Urinary bladder (tissue), 4 donors: ENCODE data around the gene MMS19. TPM values are rescaled to one million over a fixed set of nuclear protein-coding genes. Genes with fewer than 3 reads are reported as not detected.

Source experiments
- DNase-seq: peaks from one replicate; pipeline ENCODE4 v3.0.0-alpha.2; 2015; ENCODE audit errors: extremely low spot score
- H3K27ac ChIP-seq: one replicate; pipeline ENCODE4 v1.5.1; 2013; ENCODE audit warnings: low read depth, mild to moderate bottlenecking, moderate library complexity
- H3K36me3 ChIP-seq: one replicate; pipeline ENCODE4 v1.6.1; 2013; ENCODE audit warnings: mild to moderate bottlenecking, moderate library complexity; ENCODE audit not compliant: insufficient read depth
- H3K4me1 ChIP-seq: one replicate; pipeline ENCODE4 v1.6.1; 2013; ENCODE audit warnings: mild to moderate bottlenecking, moderate library complexity; ENCODE audit not compliant: insufficient read depth
- H3K4me3 ChIP-seq: one replicate; pipeline ENCODE4 v1.5.1; 2013; ENCODE audit warnings: low read depth, low read length
- WGBS: extraction: QIAGEN DNeasy Blood & Tissue Kit; methylation state at CpG from one replicate; pipeline ENCODE4 v1.1.7; 2013; 5-methylcytosine and 5-hydroxymethylcytosine counted together
- polyA plus RNA-seq: library from polyadenylated mRNA; stranded (reverse); fragments of 200-250 nt; gene quantifications from one replicate; pipeline ENCODE4 v1.2.3, GENCODE V29; 2013
- total RNA-seq: library from RNA; depleted of rRNA; stranded (reverse); fragments of >200 nt; gene quantifications from one replicate; pipeline ENCODE4 v1.2.3, GENCODE V29; 2014
- donor health status: healthy with polysubstance abuse.
- donor health status: healthy.

The MMS19 gene, protein sequence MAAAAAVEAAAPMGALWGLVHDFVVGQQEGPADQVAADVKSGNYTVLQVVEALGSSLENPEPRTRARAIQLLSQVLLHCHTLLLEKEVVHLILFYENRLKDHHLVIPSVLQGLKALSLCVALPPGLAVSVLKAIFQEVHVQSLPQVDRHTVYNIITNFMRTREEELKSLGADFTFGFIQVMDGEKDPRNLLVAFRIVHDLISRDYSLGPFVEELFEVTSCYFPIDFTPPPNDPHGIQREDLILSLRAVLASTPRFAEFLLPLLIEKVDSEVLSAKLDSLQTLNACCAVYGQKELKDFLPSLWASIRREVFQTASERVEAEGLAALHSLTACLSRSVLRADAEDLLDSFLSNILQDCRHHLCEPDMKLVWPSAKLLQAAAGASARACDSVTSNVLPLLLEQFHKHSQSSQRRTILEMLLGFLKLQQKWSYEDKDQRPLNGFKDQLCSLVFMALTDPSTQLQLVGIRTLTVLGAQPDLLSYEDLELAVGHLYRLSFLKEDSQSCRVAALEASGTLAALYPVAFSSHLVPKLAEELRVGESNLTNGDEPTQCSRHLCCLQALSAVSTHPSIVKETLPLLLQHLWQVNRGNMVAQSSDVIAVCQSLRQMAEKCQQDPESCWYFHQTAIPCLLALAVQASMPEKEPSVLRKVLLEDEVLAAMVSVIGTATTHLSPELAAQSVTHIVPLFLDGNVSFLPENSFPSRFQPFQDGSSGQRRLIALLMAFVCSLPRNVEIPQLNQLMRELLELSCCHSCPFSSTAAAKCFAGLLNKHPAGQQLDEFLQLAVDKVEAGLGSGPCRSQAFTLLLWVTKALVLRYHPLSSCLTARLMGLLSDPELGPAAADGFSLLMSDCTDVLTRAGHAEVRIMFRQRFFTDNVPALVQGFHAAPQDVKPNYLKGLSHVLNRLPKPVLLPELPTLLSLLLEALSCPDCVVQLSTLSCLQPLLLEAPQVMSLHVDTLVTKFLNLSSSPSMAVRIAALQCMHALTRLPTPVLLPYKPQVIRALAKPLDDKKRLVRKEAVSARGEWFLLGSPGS
- total RNA-seq (49.0 TPM), polyA plus RNA-seq (43.7 TPM)

GRCh38 chr10:97498076-97498840 is at the start of gene MMS19:
TSS of gene MMS19 (minus strand) at chr10:97498422. CDS start at chr10:97498384, 38 bp downstream.
- Histone ChIP-seq H3K36me3 (no peaks in the 10 kb centered on the region), H3K4me3 (peak within 1 kb of the TSS; percentile 83), H3K4me1 (no peaks in the 10 kb centered on the region), H3K27ac (peak within 1 kb of the TSS; percentile 93)
- under 1% methylated on average over 73 of the region's 73 CpGs for WGBS
- DNase-seq = peak; percentile 92

GRCh38 chr10:97547962-97548361 is 49.7 kb upstream of the MMS19 start:
- no peak for DNase-seq
- 74% methylated on average over 4 of the region's 4 CpGs for WGBS
- Histone ChIP-seq H3K27ac (no peak overlapping the region), H3K4me1 (no peaks in the 10 kb centered on the region), H3K4me3 (no peak overlapping the region), H3K36me3 (no peaks in the 10 kb centered on the region)

- Histone ChIP-seq H3K36me3 (no peaks in the 10 kb centered on the region), H3K27ac (no peak overlapping the region), H3K4me3 (no peak overlapping the region), H3K4me1 (no peaks in the 10 kb centered on the region)
- 81% methylated on average over 4 of the region's 4 CpGs for WGBS
- no peak for DNase-seq
Observed at GRCh38 chr10:97547271-97547600, 49.0 kb upstream of the MMS19 start.

DNA sequence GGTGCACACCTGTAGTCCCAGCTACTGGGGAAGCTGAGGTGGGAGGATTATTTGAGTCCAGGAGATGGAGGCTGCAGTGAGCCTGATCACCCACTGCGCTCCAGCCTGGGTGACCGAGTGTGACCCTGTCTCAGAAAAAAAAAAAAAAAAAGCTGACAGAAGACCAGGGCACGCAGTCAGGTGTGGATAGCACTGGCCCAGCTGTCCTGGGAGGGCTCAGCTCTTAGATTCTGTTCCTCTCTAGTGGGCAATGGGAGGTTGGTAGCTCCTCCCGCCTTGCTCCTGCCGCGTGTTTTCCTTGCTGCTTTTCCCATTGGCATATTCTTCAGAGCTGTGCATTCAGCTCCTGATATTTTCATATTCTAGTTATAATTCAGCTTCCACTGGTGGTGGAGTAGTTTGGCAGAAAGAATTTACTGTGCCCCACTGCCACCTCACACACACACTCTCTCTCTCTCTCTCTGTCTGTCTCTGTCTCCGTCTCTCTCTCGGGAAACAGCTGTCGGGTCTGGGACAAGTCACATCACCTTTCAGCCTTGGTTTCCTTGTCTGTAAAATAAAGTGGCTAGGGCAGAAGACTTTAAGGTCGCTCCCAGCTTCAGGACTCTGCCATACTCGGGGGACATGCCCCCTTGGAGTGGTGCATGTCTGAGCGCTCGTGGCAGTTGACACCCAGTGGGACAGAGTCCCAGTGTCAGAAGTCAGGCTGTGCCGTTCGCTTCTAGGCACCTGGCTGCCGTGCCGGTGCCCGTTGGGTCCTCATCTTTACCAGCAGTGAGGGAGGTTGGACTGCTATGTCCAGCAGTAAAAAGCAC is 48.4 kb upstream of the MMS19 start:
- no peaks in the 10 kb centered on the region for H3K36me3 ChIP-seq
- H3K4me1 ChIP-seq = no peaks in the 10 kb centered on the region
- no peak for DNase-seq
- H3K4me3 ChIP-seq = no peak overlapping the region
- WGBS = 91% methylated on average over 18 of the region's 18 CpGs
- H3K27ac ChIP-seq = no peak overlapping the region

GRCh38 chr10:97543025-97543546 is 44.9 kb upstream of the MMS19 start:
- Histone ChIP-seq H3K4me3 (no peak overlapping the region), H3K27ac (peak overlapping the region; percentile 54), H3K4me1 (no peaks in the 10 kb centered on the region), H3K36me3 (no peaks in the 10 kb centered on the region)
- 45% methylated on average over 10 of the region's 10 CpGs for WGBS
- no peak for DNase-seq

DNA sequence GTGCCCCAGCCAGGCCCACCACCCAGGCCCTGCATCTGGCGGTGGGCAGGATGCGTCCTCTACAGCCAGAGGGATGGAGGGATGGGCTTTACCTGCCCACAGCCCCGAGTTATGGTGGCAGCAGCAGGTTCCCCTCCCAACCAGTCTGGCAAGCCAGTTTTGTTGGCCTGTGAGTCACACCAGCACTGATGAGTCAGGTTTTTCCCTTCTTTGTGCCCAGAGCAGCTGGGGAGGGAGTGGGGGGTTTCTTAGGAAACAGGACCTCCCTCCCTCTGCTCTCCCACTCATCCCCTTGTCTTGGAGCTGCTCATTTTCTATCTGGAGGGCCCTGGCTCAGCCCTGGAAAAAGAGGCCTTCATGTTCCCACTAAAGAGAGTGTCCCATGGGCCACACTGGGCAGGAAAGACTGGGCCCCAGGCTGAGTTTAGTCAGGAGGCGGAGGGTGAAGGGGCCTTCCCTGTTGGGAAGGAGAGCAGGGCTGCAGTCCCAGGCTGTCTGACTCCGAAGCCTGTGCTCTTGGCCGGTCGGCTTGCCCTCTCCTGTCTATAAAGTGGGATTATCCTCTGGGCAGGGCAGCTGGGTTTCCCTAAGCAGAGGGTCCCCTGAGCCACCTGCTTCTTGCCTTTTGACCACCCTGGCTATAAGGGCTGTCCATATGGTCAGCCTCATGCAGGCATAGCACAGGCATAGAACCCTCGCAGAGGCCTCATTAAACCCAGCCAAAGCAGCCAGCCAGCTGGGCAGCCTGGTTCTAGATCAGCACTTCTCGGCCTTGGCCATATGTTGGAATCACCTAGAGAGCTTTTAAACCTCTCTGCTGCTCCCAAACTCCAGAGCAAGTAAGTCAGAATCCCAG is 44.2 kb upstream of the MMS19 start:
- no peak overlapping the region for H3K4me3 ChIP-seq
- H3K4me1 ChIP-seq = no peaks in the 10 kb centered on the region
- no peaks in the 10 kb centered on the region for H3K36me3 ChIP-seq
- WGBS = 44% methylated on average over 9 of the region's 9 CpGs
- peak; percentile 57 for DNase-seq
- H3K27ac ChIP-seq = peak overlapping the region; percentile 80

DNA sequence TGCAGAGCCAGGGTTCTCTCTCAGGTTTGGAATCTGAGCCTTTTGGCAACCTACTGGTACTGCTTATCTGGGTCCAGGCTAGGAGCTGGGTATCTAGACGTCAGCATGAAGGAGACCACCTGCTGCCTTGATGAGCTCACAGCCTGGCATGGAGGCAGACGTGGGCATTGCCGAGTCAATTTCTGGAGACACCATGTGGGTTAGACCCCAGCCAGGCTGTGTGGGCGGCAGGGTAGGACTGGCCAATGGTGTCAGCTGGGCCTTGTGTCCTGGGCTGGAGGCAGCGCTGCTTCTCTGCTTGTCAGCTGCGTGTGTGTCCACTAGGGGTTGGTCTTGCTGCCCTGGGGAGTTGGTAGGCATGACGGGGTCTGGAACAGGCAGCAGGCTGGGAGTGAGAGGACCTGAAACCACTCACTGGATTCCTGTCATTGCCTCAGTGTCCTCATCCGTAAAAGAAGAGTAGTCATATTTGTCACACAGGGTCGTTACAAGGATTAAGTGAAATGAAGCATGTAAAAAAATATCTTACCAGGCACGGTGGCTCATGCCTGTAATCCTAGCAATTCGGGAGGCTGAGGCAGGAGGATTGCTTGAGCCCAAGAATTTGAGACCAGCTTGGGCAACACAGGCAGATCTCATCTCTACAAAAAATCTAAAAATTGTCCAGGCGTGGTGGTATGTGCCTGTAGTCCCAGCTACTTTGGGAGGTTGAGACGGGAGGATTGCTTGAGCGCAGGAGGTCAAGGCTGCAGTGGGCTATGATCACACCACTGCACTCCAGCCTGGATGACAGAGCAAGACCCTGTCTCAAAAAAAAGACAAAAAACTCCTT is 42.7 kb upstream of the MMS19 start:
- Histone ChIP-seq H3K4me3 (no peak overlapping the region), H3K4me1 (no peaks in the 10 kb centered on the region), H3K36me3 (no peaks in the 10 kb centered on the region), H3K27ac (no peak overlapping the region)
- 89% methylated on average over 14 of the region's 14 CpGs for WGBS
- no peak for DNase-seq

- DNase-seq = no peak
Observed at GRCh38 chr10:97539523-97540200, 41.4 kb upstream of the MMS19 start.

GRCh38 chr10:97538839-97539238 is 40.6 kb upstream of the MMS19 start:
- H3K4me1 ChIP-seq = no peaks in the 10 kb centered on the region
- no peak overlapping the region for H3K27ac ChIP-seq
- H3K36me3 ChIP-seq = no peaks in the 10 kb centered on the region
- WGBS = 95% methylated on average over 4 of the region's 4 CpGs
- no peak for DNase-seq
- no peak overlapping the region for H3K4me3 ChIP-seq

More at GRCh38 chr10:97539523-97540200, 41.4 kb upstream of the MMS19 start:
- Histone ChIP-seq H3K27ac (no peak overlapping the region), H3K36me3 (no peaks in the 10 kb centered on the region), H3K4me3 (no peak overlapping the region), H3K4me1 (no peaks in the 10 kb centered on the region)
- 59% methylated on average over 6 of the region's 6 CpGs for WGBS

GRCh38 chr10:97538411-97538810 is 40.2 kb upstream of the MMS19 start:
- no peak for DNase-seq
- H3K27ac ChIP-seq = no peak overlapping the region

More at GRCh38 chr10:97538411-97538810, 40.2 kb upstream of the MMS19 start:
- no peak overlapping the region for H3K4me3 ChIP-seq
- H3K36me3 ChIP-seq = no peaks in the 10 kb centered on the region
- WGBS = 75% methylated on average over 4 of the region's 4 CpGs
- no peaks in the 10 kb centered on the region for H3K4me1 ChIP-seq
